NCI-H1048 (cell line): ENCODE results near the gene PFN1.

Experiments used
- DNase-seq: peaks from one replicate; lab custom pipeline; 2025; lab: John Stamatoyannopoulos, UW

The PFN1 gene

GRCh38 chr17:4896332-4897197, 51.8 kb downstream of the PFN1 start:
- DNase-seq, result no peak

DNA sequence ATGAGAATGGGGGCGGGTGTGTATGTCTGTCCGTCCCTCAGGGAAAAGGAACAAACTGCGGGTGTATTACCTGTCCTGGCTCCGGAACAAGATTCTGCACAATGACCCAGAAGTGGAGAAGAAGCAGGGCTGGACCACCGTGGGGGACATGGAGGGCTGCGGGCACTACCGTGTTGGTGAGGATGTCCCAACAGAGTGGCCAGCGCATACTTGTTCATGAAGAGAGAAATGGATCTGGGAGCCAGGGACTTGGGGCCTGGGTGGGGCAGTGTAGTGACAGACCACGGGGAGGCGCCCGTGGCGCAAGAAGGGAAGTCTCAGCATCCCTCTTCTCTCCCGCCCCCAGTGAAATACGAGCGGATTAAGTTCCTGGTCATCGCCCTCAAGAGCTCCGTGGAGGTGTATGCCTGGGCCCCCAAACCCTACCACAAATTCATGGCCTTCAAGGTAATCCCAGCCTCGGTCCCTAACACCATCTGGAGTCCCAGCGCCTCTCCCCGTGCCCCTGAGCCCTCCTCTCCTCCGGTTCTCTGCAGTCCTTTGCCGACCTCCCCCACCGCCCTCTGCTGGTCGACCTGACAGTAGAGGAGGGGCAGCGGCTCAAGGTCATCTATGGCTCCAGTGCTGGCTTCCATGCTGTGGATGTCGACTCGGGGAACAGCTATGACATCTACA, 52.5 kb downstream of the PFN1 start:
- DNase-seq, result no peak
